ENCODE measurements around the gene RBM38.
"Not testable (repeated sequence)": the region's sequence is repeated elsewhere in the genome, so short reads cannot be mapped to it uniquely, and the experiment has no call there.

The RBM38 gene

GRCh38 chr20:57390604-57391438, at the start of gene RBM38:
TSS of gene RBM38 (plus strand) at chr20:57391396. CDS start at chr20:57391582, 186 bp downstream.
- no peak for DNase-seq (ENCODE audit: low read depth)

GRCh38 chr20:57341663-57342062, 49.5 kb upstream of the RBM38 start:
- DNase-seq (ENCODE audit: low read depth) = no peak

- DNase-seq (ENCODE audit: low read depth) = no peak
These were observed 48.4 kb upstream of the RBM38 start for GRCh38 chr20:57342829-57343228.

- peak; percentile 81 for DNase-seq (ENCODE audit: low read depth)
These were observed 44.7 kb upstream of the RBM38 start for GRCh38 chr20:57346477-57346876.

- DNase-seq (ENCODE audit: low read depth) = no peak
These were observed 43.8 kb upstream of the RBM38 start for GRCh38 chr20:57347393-57347792.

- not testable (repeated sequence) for DNase-seq (ENCODE audit: low read depth)
These were observed 42.8 kb upstream of the RBM38 start for GRCh38 chr20:57348200-57348921.

GRCh38 chr20:57348922-57349574, 42.1 kb upstream of the RBM38 start:
- DNase-seq (ENCODE audit: low read depth) = not testable (repeated sequence)

GRCh38 chr20:57350081-57350710, 41.0 kb upstream of the RBM38 start:
- DNase-seq (ENCODE audit: low read depth) = no peak

- not testable (repeated sequence) for DNase-seq (ENCODE audit: low read depth)
These were observed 40.5 kb upstream of the RBM38 start for GRCh38 chr20:57350726-57351041.

- peak; percentile 62 for DNase-seq (ENCODE audit: low read depth)
These were observed 40.0 kb upstream of the RBM38 start, which contains the start of gene RAE1 for GRCh38 chr20:57351042-57351783. TSS of gene RAE1 (plus strand) at chr20:57351255. CDS start at chr20:57354039, 2,784 bp downstream.

GRCh38 chr20:57352305-57352704, 38.9 kb upstream of the RBM38 start:
- no peak for DNase-seq (ENCODE audit: low read depth)

- no peak for DNase-seq (ENCODE audit: low read depth)
These were observed 37.8 kb upstream of the RBM38 start for GRCh38 chr20:57353351-57353750.

GRCh38 chr20:57361517-57361916, 29.7 kb upstream of the RBM38 start:
- DNase-seq (ENCODE audit: low read depth) = peak; percentile 68

- no peak for DNase-seq (ENCODE audit: low read depth)
These were observed 26.7 kb upstream of the RBM38 start for GRCh38 chr20:57364451-57364850.

GRCh38 chr20:57369596-57369995, 21.6 kb upstream of the RBM38 start:
- no peak for DNase-seq (ENCODE audit: low read depth)

- DNase-seq (ENCODE audit: low read depth) = no peak
These were observed 20.9 kb upstream of the RBM38 start for GRCh38 chr20:57370316-57370715.

GRCh38 chr20:57371363-57371762, 19.8 kb upstream of the RBM38 start:
- DNase-seq (ENCODE audit: low read depth) = no peak

GRCh38 chr20:57372157-57372556, 19.0 kb upstream of the RBM38 start:
- DNase-seq (ENCODE audit: low read depth) = no peak

- no peak for DNase-seq (ENCODE audit: low read depth)
These were observed 18.4 kb upstream of the RBM38 start for GRCh38 chr20:57372581-57373350.

- DNase-seq (ENCODE audit: low read depth) = no peak
These were observed 16.8 kb upstream of the RBM38 start for GRCh38 chr20:57374343-57374930.
